Measurements from ENCODE around the gene PDE3B. TPM values are rescaled to one million over a fixed set of nuclear protein-coding genes. Genes with fewer than 3 reads are reported as not detected.

PDE3B gene
- total RNA-seq, 1 experiment from 2014 or later = 6.7 TPM

GRCh38 chr11:14789879-14790484, 146.4 kb downstream of the PDE3B start:
- Histone ChIP-seq H3K79me2 (ENCODE audit: insufficient read depth, low read length) (no peaks in the 10 kb centered on the region), H3K36me3 (ENCODE audit: control insufficient read depth in 1 of 2, insufficient read depth in 2 of 2, low read length in 2 of 2) (no peaks in the 10 kb centered on the region), H3K9me2 (ENCODE audit: insufficient read depth) (no peaks in the 10 kb centered on the region), H3K9ac (ENCODE audit: low read length) (no peak overlapping the region), H3K4me3 (replicated peaks in 1 of 2; ENCODE audit: low read depth in 1 of 2, low read length in 2 of 2) (no peak overlapping the region), H3K4me1 (ENCODE audit: control insufficient read depth in 1 of 2, insufficient read depth in 2 of 2, low read length in 2 of 2) (no peaks in the 10 kb centered on the region), H4K20me1 (ENCODE audit: insufficient read depth) (no peaks in the 10 kb centered on the region), H2AFZ (ENCODE audit: low read depth, low read length, poor library complexity, severe bottlenecking) (no peak overlapping the region), H3K27me3 (ENCODE audit: insufficient read depth, low read length) (no peaks in the 10 kb centered on the region), H3K9me3 (ENCODE audit: control insufficient read depth in 1 of 2, insufficient read depth in 1 of 2, low read depth in 1 of 2, low read length in 2 of 2) (no peaks in the 10 kb centered on the region), H3K27ac (ENCODE audit: low read depth, low read length) (no peak overlapping the region), H3K4me2 (ENCODE audit: low read length) (no peak overlapping the region)
- intact Hi-C loops (cut with micrococcal nuclease) = loop anchor here (1.0 to 2.0 kb wide), 3 partner anchors 117 to 419 kb away; no protein-coding TSS in a partner anchor
- peak; percentile 46; the same call in 1 of the 2 replicates for ATAC-seq
- DNase-seq (ENCODE audit: low read depth, low spot score) = no peak
- POLR2A ChIA-PET = interaction anchor here (1.2 kb wide), 1 partner anchor 118 kb away, joined by 13 read pairs; no protein-coding TSS in a partner anchor
- BruUV-seq (replicated peaks) = no TSS peak
- CTCF ChIA-PET = interaction anchor here (0.7 to 4.8 kb wide), 22 partner anchors 9 to 489 kb away, joined by 3 to 306 read pairs (median 5); partner anchors contain the start of gene CYP2R1
- RAD21 ChIA-PET (ENCODE audit: low non-redundant PET in 1 of 2, low total read pairs in 2 of 2, uncharacterized antibody in 2 of 2, unreplicated experiment in 2 of 2) = interaction anchor here (0.7 to 2.6 kb wide), 4 partner anchors 118 to 285 kb away, joined by 3 to 30 read pairs (median 14); no protein-coding TSS in a partner anchor
- TF ChIP-seq ZNF274 (IDR thresholded peaks at IDR 0.05; ENCODE audit: low read depth, low read length) (no peak), SIN3A (IDR thresholded peaks at IDR 0.05; ENCODE audit: low read depth) (no peak), RAD21 (IDR thresholded peaks at IDR 0.05; ENCODE audit: low read depth) (peak; percentile 72), CTCF (IDR thresholded peaks at IDR 0.05 in 2 of 3, conservative IDR thresholded peaks at IDR 0.05 in 1 of 3; ENCODE audit: borderline replicate concordance in 1 of 3, insufficient read depth in 1 of 3, low read depth in 2 of 3, low read length in 2 of 3) (peak; percentile 33 to 64 (median 64); a peak in 5 of 6 replicates), CBX3 (IDR thresholded peaks at IDR 0.05; ENCODE audit: low read depth) (no peak)

GRCh38 chr11:14793546-14793945, 149.9 kb downstream of the PDE3B start:
- RAD21 ChIA-PET (ENCODE audit: low non-redundant PET in 1 of 2, low total read pairs in 2 of 2, uncharacterized antibody in 2 of 2, unreplicated experiment in 2 of 2) = no interaction called here
- H4K20me1 ChIP-seq (ENCODE audit: insufficient read depth) = no peaks in the 10 kb centered on the region
- no peak overlapping the region for H3K9ac ChIP-seq (ENCODE audit: low read length)
- H3K4me1 ChIP-seq (ENCODE audit: control insufficient read depth in 1 of 2, insufficient read depth in 2 of 2, low read length in 2 of 2) = no peaks in the 10 kb centered on the region
- POLR2A ChIA-PET = no interaction called here
- DNase-seq (ENCODE audit: low read depth, low spot score) (no peak), ATAC-seq (no peak)
- no peak overlapping the region for H3K4me3 ChIP-seq (replicated peaks in 1 of 2; ENCODE audit: low read depth in 1 of 2, low read length in 2 of 2)
- no peak overlapping the region for H3K27ac ChIP-seq (ENCODE audit: low read depth, low read length)
- no peaks in the 10 kb centered on the region for H3K79me2 ChIP-seq (ENCODE audit: insufficient read depth, low read length)
- H3K9me2 ChIP-seq (ENCODE audit: insufficient read depth) = no peaks in the 10 kb centered on the region
- no TSS peak for BruUV-seq (replicated peaks)
- no peak overlapping the region for H2AFZ ChIP-seq (ENCODE audit: low read depth, low read length, poor library complexity, severe bottlenecking)
- no peak overlapping the region for H3K4me2 ChIP-seq (ENCODE audit: low read length)
- intact Hi-C loops (cut with micrococcal nuclease) = no loop called here
- H3K9me3 ChIP-seq (ENCODE audit: control insufficient read depth in 1 of 2, insufficient read depth in 1 of 2, low read depth in 1 of 2, low read length in 2 of 2) = no peaks in the 10 kb centered on the region
- CTCF ChIA-PET = interaction anchor here (1.1 to 2.9 kb wide), 2 partner anchors 8 to 114 kb away, joined by 4 to 14 read pairs; no protein-coding TSS in a partner anchor
- H3K36me3 ChIP-seq (ENCODE audit: control insufficient read depth in 1 of 2, insufficient read depth in 2 of 2, low read length in 2 of 2) = no peaks in the 10 kb centered on the region
- no peaks in the 10 kb centered on the region for H3K27me3 ChIP-seq (ENCODE audit: insufficient read depth, low read length)
- TF ChIP-seq SRF (IDR thresholded peaks at IDR 0.05; ENCODE audit: low read depth) = no peak
- no peak for TF ChIP-seq SIN3A (IDR thresholded peaks at IDR 0.05; ENCODE audit: low read depth)
- TF ChIP-seq, protein P1, sequence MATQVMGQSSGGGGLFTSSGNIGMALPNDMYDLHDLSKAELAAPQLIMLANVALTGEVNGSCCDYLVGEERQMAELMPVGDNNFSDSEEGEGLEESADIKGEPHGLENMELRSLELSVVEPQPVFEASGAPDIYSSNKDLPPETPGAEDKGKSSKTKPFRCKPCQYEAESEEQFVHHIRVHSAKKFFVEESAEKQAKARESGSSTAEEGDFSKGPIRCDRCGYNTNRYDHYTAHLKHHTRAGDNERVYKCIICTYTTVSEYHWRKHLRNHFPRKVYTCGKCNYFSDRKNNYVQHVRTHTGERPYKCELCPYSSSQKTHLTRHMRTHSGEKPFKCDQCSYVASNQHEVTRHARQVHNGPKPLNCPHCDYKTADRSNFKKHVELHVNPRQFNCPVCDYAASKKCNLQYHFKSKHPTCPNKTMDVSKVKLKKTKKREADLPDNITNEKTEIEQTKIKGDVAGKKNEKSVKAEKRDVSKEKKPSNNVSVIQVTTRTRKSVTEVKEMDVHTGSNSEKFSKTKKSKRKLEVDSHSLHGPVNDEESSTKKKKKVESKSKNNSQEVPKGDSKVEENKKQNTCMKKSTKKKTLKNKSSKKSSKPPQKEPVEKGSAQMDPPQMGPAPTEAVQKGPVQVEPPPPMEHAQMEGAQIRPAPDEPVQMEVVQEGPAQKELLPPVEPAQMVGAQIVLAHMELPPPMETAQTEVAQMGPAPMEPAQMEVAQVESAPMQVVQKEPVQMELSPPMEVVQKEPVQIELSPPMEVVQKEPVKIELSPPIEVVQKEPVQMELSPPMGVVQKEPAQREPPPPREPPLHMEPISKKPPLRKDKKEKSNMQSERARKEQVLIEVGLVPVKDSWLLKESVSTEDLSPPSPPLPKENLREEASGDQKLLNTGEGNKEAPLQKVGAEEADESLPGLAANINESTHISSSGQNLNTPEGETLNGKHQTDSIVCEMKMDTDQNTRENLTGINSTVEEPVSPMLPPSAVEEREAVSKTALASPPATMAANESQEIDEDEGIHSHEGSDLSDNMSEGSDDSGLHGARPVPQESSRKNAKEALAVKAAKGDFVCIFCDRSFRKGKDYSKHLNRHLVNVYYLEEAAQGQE (IDR thresholded peaks at IDR 0.05; ENCODE audit: low read depth) = no peak
- no peak for TF ChIP-seq ATF3 (IDR thresholded peaks at IDR 0.05)
- TF ChIP-seq JUND (IDR thresholded peaks at IDR 0.05) = no peak
- no peak for TF ChIP-seq TCF7L2 (IDR thresholded peaks at IDR 0.05; ENCODE audit: borderline replicate concordance, extremely low read depth, insufficient read depth, insufficient read length)
